Measurements from ENCODE around the gene SSUH2. TPM values are rescaled to one million over a fixed set of nuclear protein-coding genes. Genes with fewer than 3 reads are reported as not detected.

Gene SSUH2
- total RNA-seq, 4 donors from 2014 or later = 0.15 to 0.33 TPM; not detected in 2

DNA sequence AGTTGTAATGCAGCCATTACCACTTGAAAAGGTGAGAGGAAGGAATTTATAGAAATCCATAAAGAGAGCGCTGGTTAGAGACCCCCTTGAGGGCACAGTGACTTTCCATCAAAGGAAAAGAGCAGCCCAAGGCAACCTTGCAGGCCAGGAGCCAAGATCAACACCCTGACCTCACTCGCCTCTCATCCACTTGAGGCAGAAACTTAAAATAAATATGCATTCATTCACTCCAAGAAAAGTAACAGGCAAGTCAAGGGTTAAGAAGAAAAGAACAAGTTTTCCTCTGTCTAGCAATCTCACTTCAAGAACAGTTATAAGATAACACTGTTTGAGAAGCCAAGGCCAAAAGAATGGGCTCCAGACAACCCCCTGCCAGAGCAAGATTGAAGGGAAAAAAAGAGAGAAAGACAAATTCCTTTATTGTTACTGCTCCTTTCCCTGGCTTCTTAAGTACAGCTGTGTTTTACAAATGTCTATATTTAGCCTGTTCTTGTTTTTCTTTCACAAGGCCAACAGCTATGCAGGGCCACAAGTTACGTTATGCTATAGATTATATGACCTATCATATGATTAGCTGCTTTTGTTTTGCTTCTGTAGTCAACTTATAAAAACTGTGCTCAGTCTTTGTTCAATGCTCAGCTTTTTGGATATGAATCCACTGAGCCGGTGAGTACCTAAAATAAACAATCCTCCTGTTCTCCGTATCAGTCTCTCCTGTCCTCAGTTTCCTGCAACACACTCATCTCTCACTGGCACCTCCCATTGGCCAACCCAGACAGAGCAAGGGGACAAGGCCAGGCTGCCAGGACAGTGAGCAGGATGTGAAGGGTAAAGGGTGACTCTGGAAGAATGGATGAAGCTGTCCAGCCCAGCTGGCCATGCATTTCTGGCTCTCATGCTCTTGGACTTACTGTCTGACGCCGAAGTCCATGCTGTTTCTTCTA lies 15.8 kb upstream of the SSUH2 start:
- Histone ChIP-seq H3K36me3 (no peaks in the 10 kb centered on the region), H3K4me3 (no peak overlapping the region), H3K27me3 (no peaks in the 10 kb centered on the region), H3K27ac (peak overlapping the region in 1 of 4 donors; percentile 29), H3K4me1 (peaks cover 21 to 22% of the 10 kb centered on the region in 2 donors), H3K9me3 (no peaks in the 10 kb centered on the region)
- intact Hi-C loops (cut with DNase I; ENCODE audit: low total_unique reads) = loop anchor here (5.0 kb wide), 1 partner anchor 72 kb away; the partner anchor contains the start of gene CAV3
- TF ChIP-seq, protein P1, sequence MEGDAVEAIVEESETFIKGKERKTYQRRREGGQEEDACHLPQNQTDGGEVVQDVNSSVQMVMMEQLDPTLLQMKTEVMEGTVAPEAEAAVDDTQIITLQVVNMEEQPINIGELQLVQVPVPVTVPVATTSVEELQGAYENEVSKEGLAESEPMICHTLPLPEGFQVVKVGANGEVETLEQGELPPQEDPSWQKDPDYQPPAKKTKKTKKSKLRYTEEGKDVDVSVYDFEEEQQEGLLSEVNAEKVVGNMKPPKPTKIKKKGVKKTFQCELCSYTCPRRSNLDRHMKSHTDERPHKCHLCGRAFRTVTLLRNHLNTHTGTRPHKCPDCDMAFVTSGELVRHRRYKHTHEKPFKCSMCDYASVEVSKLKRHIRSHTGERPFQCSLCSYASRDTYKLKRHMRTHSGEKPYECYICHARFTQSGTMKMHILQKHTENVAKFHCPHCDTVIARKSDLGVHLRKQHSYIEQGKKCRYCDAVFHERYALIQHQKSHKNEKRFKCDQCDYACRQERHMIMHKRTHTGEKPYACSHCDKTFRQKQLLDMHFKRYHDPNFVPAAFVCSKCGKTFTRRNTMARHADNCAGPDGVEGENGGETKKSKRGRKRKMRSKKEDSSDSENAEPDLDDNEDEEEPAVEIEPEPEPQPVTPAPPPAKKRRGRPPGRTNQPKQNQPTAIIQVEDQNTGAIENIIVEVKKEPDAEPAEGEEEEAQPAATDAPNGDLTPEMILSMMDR (IDR thresholded peaks at IDR 0.05 in 4 of 5, conservative IDR thresholded peaks at IDR 0.05 in 1 of 5) = no peak
- no peak for TF ChIP-seq POLR2A (IDR thresholded peaks at IDR 0.05)
- in situ Hi-C loops (cut with MboI; ENCODE audit: low sequenced_read_pairs in 4 of 4) = loop anchor here in 2 of 4 donors (10.0 kb wide), 2 partner anchors 94 to 114 kb away; no protein-coding TSS in a partner anchor
- ATAC-seq (no peak), DNase-seq (no peak)

DNA sequence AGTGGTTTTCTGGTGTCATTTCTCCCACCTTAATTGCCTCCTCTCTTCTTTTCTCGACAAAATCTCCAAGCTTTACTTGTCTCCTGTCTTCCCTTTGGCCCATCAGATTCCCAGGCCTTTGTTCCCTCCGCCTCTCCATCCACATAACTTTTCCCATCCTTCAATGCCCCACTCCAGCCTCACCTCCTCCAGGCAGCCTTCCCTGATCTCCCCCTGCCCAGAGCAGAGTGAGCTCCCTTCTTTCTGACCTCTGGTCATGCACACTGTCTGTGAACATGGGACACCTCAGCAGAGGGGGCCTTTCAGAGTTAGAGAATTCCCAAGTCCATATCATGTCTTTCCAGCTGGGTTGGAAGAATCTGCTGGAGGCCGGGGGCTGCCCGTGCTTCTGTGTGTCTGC lies 14.6 kb upstream of the SSUH2 start:
- ATAC-seq (no peak), DNase-seq (no peak)
- intact Hi-C loops (cut with DNase I; ENCODE audit: low total_unique reads) (no loop called here), in situ Hi-C loops (cut with MboI; ENCODE audit: low sequenced_read_pairs in 4 of 4) (no loop called here)
- peaks cover 21 to 22% of the 10 kb centered on the region in 2 donors for H3K4me1 ChIP-seq
- peak overlapping the region in 2 of 4 donors; percentile 55 to 61 for H3K27ac ChIP-seq
- no peaks in the 10 kb centered on the region for H3K9me3 ChIP-seq
- no peak overlapping the region for H3K4me3 ChIP-seq
- no peaks in the 10 kb centered on the region for H3K27me3 ChIP-seq
- TF ChIP-seq POLR2A (IDR thresholded peaks at IDR 0.05) = no peak
- TF ChIP-seq, protein P1 (IDR thresholded peaks at IDR 0.05 in 4 of 5, conservative IDR thresholded peaks at IDR 0.05 in 1 of 5) = no peak
- no peaks in the 10 kb centered on the region for H3K36me3 ChIP-seq

DNA sequence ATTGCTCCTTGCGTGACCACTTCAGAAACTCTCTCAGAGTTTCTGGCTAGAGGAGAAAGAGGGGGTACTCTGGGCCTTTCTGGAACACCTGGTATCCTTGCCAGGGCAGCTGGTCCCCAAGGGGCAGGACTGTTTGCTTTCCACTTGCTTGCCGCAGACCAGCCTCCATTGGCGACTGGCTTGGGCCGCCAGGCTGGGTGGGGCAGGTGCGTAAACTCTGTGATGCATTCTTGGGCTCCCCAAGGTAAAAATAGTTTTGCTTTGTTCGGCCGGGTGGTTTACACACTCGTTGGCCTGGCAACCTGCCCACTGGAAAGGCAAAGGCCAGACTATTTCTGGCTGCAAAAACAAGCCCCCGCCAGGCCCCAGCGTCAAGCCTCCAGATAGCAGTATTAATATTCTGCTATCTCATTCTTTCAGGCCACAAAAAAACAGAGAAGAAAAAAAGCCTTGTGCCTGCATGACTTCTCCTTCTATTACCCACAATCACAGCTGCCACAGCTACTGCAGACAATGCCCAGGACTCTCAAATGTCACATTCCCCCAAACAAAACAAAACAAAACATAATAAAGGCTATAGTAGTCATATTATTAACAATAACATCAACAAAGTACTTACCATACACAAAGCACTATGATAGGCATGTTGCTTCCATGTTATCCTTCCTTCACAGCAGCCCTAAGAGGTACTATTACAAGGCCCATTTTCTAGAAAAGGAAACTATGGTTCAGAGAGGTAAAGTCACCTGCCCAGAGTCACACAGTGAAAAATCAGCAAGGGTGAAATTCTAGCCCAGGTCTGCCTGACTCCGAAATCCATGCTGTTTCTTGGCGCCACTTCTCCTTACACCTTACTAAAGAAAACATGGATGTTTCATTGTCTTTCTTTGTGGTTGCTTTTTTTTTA lies 14.0 kb upstream of the SSUH2 start:
- intact Hi-C loops (cut with DNase I; ENCODE audit: low total_unique reads) = no loop called here
- Histone ChIP-seq H3K27ac (peak overlapping the region; percentile 55 to 66 (median 64)), H3K27me3 (no peaks in the 10 kb centered on the region), H3K9me3 (no peaks in the 10 kb centered on the region), H3K4me3 (no peak overlapping the region), H3K4me1 (peaks cover 21 to 22% of the 10 kb centered on the region in 2 donors), H3K36me3 (no peaks in the 10 kb centered on the region)
- in situ Hi-C loops (cut with MboI; ENCODE audit: low sequenced_read_pairs in 4 of 4) = no loop called here
- peak; percentile 5 to 38 for DNase-seq
- no peak for TF ChIP-seq POLR2A (IDR thresholded peaks at IDR 0.05)
- TF ChIP-seq, protein P1 (IDR thresholded peaks at IDR 0.05 in 4 of 5, conservative IDR thresholded peaks at IDR 0.05 in 1 of 5) = no peak
- ATAC-seq = peak; percentile 51 to 66

DNA sequence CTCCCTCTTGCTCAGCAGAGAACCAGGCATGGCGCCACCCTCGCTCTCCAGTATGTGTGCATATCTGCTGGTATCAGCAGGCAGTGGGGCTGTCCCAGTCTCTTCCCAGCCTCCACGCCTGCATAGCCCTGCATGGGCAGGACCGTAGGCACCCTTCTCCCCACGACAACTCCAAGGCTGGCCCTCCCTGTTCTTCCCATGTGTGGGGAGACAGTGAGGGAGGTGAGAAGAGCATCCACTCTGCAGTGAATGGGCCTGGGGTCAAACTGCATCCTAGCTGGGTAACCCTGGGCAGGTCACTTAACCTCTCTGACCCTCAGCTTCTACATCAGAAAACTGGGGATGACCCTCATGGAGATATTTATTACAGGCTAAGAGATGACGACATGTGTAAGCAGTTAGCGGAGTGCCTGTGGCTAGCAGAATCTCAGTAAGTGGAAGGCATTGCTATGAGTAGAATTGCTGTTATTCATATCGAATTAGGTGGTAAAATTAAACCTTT lies 13.3 kb upstream of the SSUH2 start:
- Histone ChIP-seq H3K27me3 (no peaks in the 10 kb centered on the region), H3K27ac (peak overlapping the region; percentile 55 to 66 (median 64)), H3K36me3 (no peaks in the 10 kb centered on the region), H3K4me1 (peaks cover 21 to 22% of the 10 kb centered on the region in 2 donors), H3K9me3 (no peaks in the 10 kb centered on the region), H3K4me3 (no peak overlapping the region)
- intact Hi-C loops (cut with DNase I; ENCODE audit: low total_unique reads) (no loop called here), in situ Hi-C loops (cut with MboI; ENCODE audit: low sequenced_read_pairs in 4 of 4) (no loop called here)
- DNase-seq (no peak), ATAC-seq (peak in 1 of 2 donors; percentile 35)
- TF ChIP-seq POLR2A (IDR thresholded peaks at IDR 0.05) = no peak
- TF ChIP-seq, protein P1 (IDR thresholded peaks at IDR 0.05 in 4 of 5, conservative IDR thresholded peaks at IDR 0.05 in 1 of 5) = no peak

All from gastrocnemius medialis (tissue), 4 donors.